HG03103 (cell line): ENCODE results near the gene GRHL3.

ENCODE experiments used
- ATAC-seq: cut with Tn5 transposase; IDR thresholded peaks from one replicate; pipeline ENCODE4 v1.9.1; 2021; ENCODE audit warnings: low read depth; ENCODE audit not compliant: unreplicated experiment

The GRHL3 gene

GRCh38 chr1:24366707-24367106 is 47.5 kb downstream of the GRHL3 start:
- ATAC-seq = no peak

- ATAC-seq = no peak
Measured at GRCh38 chr1:24369199-24369598, 50.0 kb downstream of the GRHL3 start.

GRCh38 chr1:24369801-24370200 is 50.6 kb downstream of the GRHL3 start:
- no peak for ATAC-seq

GRCh38 chr1:24373044-24373443 is 53.9 kb downstream of the GRHL3 start:
- ATAC-seq = no peak

- ATAC-seq = no peak
Measured at GRCh38 chr1:24373710-24374109, 54.6 kb downstream of the GRHL3 start.

GRCh38 chr1:24374891-24375786 is 56.0 kb downstream of the GRHL3 start:
- no peak for ATAC-seq

- ATAC-seq = no peak
Measured at GRCh38 chr1:24379733-24380315, 60.7 kb downstream of the GRHL3 start.

- ATAC-seq = no peak
Measured at GRCh38 chr1:24380508-24380907, 61.4 kb downstream of the GRHL3 start.

- no peak for ATAC-seq
Measured at GRCh38 chr1:24381256-24381655, 62.1 kb downstream of the GRHL3 start.

GRCh38 chr1:24382165-24382577 is 63.0 kb downstream of the GRHL3 start:
- no peak for ATAC-seq

- ATAC-seq = no peak
Measured at GRCh38 chr1:24383381-24383940, 64.3 kb downstream of the GRHL3 start.

- no peak for ATAC-seq
Measured at GRCh38 chr1:24384251-24385090, 65.3 kb downstream of the GRHL3 start.

GRCh38 chr1:24385160-24385940 is 66.2 kb downstream of the GRHL3 start:
- ATAC-seq = no peak

GRCh38 chr1:24386241-24386640 is 67.1 kb downstream of the GRHL3 start:
- no peak for ATAC-seq

GRCh38 chr1:24386931-24387330 is 67.8 kb downstream of the GRHL3 start:
- no peak for ATAC-seq

GRCh38 chr1:24387636-24388175 is 68.5 kb downstream of the GRHL3 start:
- ATAC-seq = no peak

- ATAC-seq = no peak
Measured at GRCh38 chr1:24388331-24388885, 69.3 kb downstream of the GRHL3 start.

GRCh38 chr1:24389231-24389678 is 70.1 kb downstream of the GRHL3 start:
- no peak for ATAC-seq
